Gastroesophageal sphincter (tissue), 3 donors: ENCODE data around the gene THAP2.

ENCODE experiments used
- POLR2A ChIP-seq, 2 donors: fragments of 450-650 bp; IDR thresholded peaks; one replicate each; pipeline ENCODE4 v1.6.1; 2017; ENCODE audit warnings: antibody characterized with exemption in 2 of 2, mild to moderate bottlenecking in 2 of 2, moderate library complexity in 1 of 2
- POLR2AphosphoS5 ChIP-seq: sonication (generic); formaldehyde crosslinking; IDR thresholded peaks from one replicate; pipeline ENCODE4 v1.6.1; 2017; ENCODE audit warnings: antibody characterized with exemption
- TF ChIP-seq, protein P1 (sequence below), 4 experiments: fragments of 200-600 bp in 2 of 4; fragments of 450-650 bp in 2 of 4; sonication (generic) in 1 of 4; IDR thresholded peaks; one replicate each; pipeline ENCODE4 v1.5.1; 2017 to 2019; ENCODE audit warnings: antibody characterized with exemption in 4 of 4, mild to moderate bottlenecking in 2 of 4, moderate library complexity in 2 of 4

GRCh38 chr12:71683633-71684032 lies 19.5 kb downstream of the THAP2 start:
- no peak for TF ChIP-seq POLR2A (IDR thresholded peaks at IDR 0.05)
- TF ChIP-seq, protein P1, sequence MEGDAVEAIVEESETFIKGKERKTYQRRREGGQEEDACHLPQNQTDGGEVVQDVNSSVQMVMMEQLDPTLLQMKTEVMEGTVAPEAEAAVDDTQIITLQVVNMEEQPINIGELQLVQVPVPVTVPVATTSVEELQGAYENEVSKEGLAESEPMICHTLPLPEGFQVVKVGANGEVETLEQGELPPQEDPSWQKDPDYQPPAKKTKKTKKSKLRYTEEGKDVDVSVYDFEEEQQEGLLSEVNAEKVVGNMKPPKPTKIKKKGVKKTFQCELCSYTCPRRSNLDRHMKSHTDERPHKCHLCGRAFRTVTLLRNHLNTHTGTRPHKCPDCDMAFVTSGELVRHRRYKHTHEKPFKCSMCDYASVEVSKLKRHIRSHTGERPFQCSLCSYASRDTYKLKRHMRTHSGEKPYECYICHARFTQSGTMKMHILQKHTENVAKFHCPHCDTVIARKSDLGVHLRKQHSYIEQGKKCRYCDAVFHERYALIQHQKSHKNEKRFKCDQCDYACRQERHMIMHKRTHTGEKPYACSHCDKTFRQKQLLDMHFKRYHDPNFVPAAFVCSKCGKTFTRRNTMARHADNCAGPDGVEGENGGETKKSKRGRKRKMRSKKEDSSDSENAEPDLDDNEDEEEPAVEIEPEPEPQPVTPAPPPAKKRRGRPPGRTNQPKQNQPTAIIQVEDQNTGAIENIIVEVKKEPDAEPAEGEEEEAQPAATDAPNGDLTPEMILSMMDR (IDR thresholded peaks at IDR 0.05): no peak
- TF ChIP-seq POLR2AphosphoS5: no peak
